Adipocyte (in vitro differentiated cells): Measurements from ENCODE around the gene SLCO3A1.

Experiments used
- DNase-seq: peaks from one replicate; pipeline ENCODE4 v3.0.0-alpha.2; 2015; ENCODE audit warnings: low read depth
- H3K27me3 ChIP-seq: replicated peaks from 2 replicates; pipeline ENCODE4 v1.7.0; 2013; ENCODE audit warnings: mild to moderate bottlenecking, low read length, moderate library complexity; ENCODE audit not compliant: control insufficient read depth, insufficient read depth
- H3K36me3 ChIP-seq: 2 replicates; pipeline ENCODE4 v1.7.0; 2013; ENCODE audit warnings: low read length, mild to moderate bottlenecking, moderate library complexity; ENCODE audit not compliant: control insufficient read depth, insufficient read depth, severe bottlenecking
- H3K4me1 ChIP-seq: 2 replicates; pipeline ENCODE4 v1.7.0; 2013; ENCODE audit warnings: mild to moderate bottlenecking, low read length, moderate library complexity; ENCODE audit not compliant: control insufficient read depth, insufficient read depth
- H3K4me3 ChIP-seq: 2 replicates; pipeline ENCODE4 v1.7.0; 2013; ENCODE audit warnings: mild to moderate bottlenecking, low read length, moderate library complexity
- H3K9ac ChIP-seq: 2 replicates; pipeline ENCODE4 v1.7.0; 2013; ENCODE audit warnings: mild to moderate bottlenecking, low read length, moderate library complexity
- H3K9me3 ChIP-seq: 2 replicates; pipeline ENCODE4 v1.7.0; 2013; ENCODE audit warnings: mild to moderate bottlenecking, low read length, moderate library complexity; ENCODE audit not compliant: control insufficient read depth

SLCO3A1 gene

DNA sequence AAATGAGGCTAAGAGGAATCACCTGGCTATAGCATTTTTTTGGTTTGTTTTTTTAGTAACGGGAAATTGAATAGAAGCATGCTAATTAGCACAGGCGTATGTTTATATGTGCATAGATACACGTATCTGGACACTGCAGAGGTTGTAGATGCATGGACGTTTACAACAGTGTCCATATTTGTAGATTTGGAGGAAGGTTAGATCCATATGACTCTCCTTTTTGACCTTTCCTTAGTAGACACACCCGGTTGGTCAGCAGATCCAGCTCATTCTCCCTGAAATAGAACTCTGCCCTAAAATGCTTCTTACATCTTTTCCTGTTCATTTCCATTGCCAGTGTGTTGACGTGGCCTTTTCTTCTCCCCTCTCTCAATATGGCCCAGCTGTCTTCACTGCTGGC, 60.1 kb downstream of the SLCO3A1 start:
- Histone ChIP-seq H3K4me1 (peaks cover 8% of the 10 kb centered on the region), H3K36me3 (no peaks in the 10 kb centered on the region), H3K9ac (no peak overlapping the region), H3K27me3 (no peaks in the 10 kb centered on the region), H3K4me3 (no peak overlapping the region), H3K9me3 (no peaks in the 10 kb centered on the region)
- no peak for DNase-seq

DNA sequence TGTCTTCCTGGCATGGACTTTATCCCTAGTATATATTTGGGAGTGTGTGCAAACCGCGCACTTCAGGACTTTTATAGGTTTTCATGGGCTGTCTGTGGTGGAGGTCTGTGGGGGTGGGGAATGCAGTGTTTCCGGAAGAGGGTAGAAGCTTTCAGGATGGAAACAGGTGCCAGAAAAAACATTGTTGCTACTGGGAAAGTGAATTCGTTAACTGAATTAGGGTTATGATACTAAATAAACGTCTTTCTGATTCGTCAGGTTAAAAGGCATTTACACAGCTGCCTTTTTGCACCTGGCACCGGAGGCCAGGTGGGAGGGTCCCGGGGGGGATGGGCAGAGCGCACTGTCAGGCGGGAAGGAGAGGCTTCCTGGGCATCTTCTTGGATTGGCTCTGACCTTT, 62.1 kb downstream of the SLCO3A1 start:
- no peak for DNase-seq
- Histone ChIP-seq H3K9me3 (no peaks in the 10 kb centered on the region), H3K4me3 (no peak overlapping the region), H3K36me3 (no peaks in the 10 kb centered on the region), H3K9ac (no peak overlapping the region), H3K4me1 (peaks cover 11% of the 10 kb centered on the region), H3K27me3 (no peaks in the 10 kb centered on the region)

DNA sequence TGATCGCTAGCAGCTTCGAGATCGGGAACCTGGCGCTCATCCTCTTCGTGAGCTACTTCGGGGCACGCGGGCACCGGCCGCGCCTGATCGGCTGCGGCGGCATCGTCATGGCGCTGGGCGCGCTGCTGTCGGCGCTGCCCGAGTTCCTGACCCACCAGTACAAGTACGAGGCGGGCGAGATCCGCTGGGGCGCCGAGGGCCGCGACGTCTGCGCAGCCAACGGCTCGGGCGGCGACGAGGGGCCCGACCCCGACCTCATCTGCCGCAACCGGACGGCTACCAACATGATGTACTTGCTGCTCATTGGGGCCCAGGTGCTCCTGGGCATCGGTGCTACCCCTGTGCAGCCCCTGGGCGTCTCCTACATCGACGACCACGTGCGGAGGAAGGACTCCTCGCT, 62.5 kb downstream of the SLCO3A1 start:
- no peak overlapping the region for H3K4me3 ChIP-seq
- peaks cover 12% of the 10 kb centered on the region for H3K4me1 ChIP-seq
- H3K27me3 ChIP-seq, result no peaks in the 10 kb centered on the region
- H3K9me3 ChIP-seq, result no peaks in the 10 kb centered on the region
- H3K36me3 ChIP-seq, result no peaks in the 10 kb centered on the region
- no peak overlapping the region for H3K9ac ChIP-seq
- no peak for DNase-seq

DNA sequence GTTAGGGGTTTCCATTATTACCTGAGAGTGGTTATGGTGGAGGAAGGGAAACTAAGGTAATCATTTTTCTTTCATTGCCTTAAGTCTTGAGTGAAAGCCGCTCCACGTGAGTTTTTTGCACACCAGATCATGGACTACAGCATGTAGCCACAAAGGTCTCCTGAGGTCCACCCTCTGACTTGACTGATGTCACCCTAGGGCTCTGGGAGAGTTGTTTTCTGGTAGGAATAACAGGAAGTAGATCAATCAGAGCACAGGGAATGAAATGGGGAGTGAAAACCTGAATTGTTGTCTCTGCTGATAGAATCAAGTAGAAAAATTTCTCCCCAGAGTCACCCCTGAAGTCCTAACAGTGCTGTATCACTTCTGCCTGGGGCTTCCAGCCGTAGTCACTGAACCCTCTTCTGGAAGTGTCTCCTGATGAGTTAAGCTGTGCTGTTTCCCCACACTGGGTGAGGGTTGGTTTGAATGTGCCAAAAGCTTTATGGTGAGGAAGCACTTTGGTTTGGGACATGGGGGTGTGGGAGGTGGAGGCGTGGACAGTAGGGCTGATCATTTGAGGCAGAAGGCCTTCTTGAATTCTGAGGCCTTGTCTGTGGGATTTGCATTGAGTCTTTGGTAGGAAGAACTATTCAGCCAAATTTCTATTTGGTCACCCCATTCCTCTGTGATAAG, 64.3 kb downstream of the SLCO3A1 start:
- Histone ChIP-seq H3K36me3 (no peaks in the 10 kb centered on the region), H3K27me3 (no peaks in the 10 kb centered on the region), H3K9me3 (no peaks in the 10 kb centered on the region), H3K4me3 (no peak overlapping the region), H3K9ac (no peak overlapping the region), H3K4me1 (peaks cover 30% of the 10 kb centered on the region)
- no peak for DNase-seq

DNA sequence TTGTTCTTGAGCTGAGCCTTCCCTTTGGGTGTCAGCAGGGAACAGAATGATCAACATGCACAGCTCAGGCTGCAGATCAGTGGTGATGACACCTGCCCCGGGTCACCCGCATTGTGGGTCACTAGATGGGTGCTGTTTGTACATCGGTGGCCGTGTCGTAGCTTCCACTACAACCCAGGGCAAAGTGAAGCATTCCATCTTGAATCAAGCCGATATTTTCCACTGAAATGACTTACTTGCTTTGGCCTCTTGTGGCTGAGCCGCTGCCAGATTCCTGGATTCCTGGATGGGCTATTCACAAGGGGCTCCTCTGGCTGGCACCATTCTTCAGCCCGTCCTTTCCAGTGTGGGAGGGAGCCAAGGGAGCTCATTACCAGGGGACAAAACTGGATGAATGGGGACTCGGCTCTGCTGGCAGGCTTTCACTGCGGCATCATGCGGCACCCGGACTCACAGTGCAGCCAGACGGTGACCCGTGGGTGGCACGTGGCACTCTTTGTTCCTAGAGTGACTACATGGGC, 65.6 kb downstream of the SLCO3A1 start:
- Histone ChIP-seq H3K9me3 (no peaks in the 10 kb centered on the region), H3K36me3 (no peaks in the 10 kb centered on the region), H3K27me3 (no peaks in the 10 kb centered on the region), H3K4me1 (peaks cover 31% of the 10 kb centered on the region), H3K4me3 (no peak overlapping the region), H3K9ac (no peak overlapping the region)
- DNase-seq, result no peak

DNA sequence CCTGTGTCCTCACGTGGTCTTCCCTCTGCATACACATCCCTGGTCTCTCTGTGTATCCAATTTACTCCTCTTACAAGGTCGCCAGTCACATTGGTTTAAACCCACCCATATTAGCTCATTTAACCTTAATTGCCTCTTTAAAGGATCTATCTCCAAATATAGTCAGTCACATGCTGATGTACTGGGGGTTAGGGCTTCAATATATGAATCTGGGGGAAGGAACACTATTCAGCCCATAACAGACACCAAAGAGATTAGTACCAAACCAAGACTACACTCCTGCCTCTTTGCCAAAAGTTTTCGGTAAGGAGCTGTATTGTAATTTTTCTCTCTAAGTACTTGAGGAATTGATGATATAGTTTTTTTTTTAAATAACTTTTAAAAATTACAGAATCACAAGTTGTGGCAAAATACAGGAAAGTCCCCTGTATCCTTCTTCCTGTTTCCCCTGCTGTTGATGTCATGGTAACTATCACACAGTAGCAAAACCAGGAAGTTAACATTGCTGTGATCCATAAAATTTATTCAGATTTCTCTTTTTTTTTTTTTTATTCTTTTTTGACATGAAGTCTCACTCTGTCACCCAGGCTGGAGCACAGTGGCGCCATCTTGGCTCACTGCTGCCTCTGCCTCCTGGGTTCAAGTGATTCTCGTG, 67.8 kb downstream of the SLCO3A1 start:
- Histone ChIP-seq H3K27me3 (no peaks in the 10 kb centered on the region), H3K4me3 (peak overlapping the region; percentile 48), H3K4me1 (peaks cover 35% of the 10 kb centered on the region), H3K9me3 (no peaks in the 10 kb centered on the region), H3K36me3 (no peaks in the 10 kb centered on the region), H3K9ac (peak overlapping the region; percentile 15)
- DNase-seq, result peak; percentile 20

DNA sequence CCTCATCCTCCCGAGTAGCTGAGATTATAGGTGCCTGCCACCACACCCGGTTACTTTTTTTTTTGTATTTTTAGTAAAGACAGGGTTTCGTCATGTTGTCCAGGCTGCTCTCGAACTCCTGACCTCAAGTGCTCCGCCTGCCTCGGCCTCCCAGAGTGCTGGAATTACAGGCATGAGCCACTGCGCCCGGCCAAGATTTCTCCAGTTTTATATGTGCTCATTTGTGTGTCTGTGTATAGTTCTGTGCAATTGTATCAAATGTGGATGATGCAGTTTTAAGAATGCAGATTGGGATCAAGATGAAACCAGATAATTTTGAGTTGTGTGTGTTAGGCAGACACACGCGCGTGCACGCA, 68.3 kb downstream of the SLCO3A1 start:
- no peak for DNase-seq
- no peaks in the 10 kb centered on the region for H3K36me3 ChIP-seq
- peak overlapping the region; percentile 47 for H3K9ac ChIP-seq
- peak overlapping the region; percentile 48 for H3K4me3 ChIP-seq
- H3K9me3 ChIP-seq, result no peaks in the 10 kb centered on the region
- peaks cover 40% of the 10 kb centered on the region for H3K4me1 ChIP-seq
- no peaks in the 10 kb centered on the region for H3K27me3 ChIP-seq

DNA sequence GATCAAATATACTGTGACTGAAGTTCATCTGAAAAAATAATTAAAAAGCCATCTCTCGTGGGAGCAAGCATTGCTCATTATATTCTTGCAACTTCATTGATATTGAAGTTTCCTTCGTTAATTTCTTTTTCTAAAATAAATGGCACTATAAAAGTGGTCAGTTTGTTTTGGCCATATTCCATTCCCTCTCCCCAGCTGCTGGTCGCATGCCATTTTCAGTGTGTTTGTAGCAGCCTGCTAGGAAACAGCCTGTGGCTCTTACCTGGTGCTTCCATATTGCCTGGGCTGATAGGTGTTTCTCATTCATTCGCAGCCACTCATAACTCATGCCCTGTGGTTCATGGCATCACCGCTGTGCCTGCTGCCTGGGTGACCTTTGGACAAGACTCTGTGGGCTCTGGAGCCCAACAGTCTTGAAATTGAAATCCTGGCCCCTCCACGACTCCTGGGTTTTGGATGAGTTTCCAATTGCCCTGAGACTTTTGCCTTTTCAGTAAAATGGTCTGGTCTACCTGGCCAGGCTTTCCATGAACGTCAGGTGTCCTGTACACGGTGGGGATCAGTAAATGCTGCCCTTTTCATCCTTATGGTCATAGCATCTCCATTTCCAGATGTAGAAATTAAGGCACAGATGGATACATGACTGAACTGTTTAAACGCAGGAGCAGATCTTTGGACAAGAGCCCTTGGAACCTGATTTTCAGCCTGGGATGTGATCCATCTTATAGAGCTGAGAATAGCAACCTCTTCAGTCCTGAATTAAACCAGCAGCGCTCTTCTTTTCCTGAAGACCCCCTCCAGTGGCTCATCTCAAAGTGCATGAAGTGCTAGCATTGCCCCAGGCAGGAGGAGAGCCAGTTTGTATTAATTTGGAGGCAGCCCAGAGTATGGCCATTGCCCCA, 69.4 kb downstream of the SLCO3A1 start:
- Histone ChIP-seq H3K36me3 (no peaks in the 10 kb centered on the region), H3K4me3 (peak overlapping the region; percentile 48), H3K9ac (peak overlapping the region; percentile 47), H3K9me3 (no peaks in the 10 kb centered on the region), H3K27me3 (no peaks in the 10 kb centered on the region), H3K4me1 (peaks cover 48% of the 10 kb centered on the region)
- DNase-seq, result no peak

DNA sequence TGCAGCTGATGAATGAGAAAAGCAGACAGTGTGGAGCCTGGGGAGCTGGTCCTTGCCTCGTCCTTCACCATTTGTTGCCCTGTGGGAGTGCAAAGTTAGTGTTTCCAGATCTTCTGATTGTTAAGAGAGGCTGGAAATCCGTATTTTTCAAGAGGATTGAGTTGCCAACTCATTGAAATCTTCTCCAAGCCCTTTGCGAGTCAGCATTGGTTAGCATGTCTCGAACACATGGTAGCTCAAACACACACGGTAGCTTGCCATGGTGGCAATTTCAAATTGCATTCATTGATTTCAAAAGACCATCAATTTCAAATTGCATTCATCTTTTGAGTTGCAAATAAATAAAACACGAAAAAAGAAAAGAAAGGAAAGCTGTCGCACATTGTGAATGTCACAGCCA, 70.7 kb downstream of the SLCO3A1 start:
- H3K27me3 ChIP-seq, result no peaks in the 10 kb centered on the region
- H3K9me3 ChIP-seq, result no peaks in the 10 kb centered on the region
- H3K4me3 ChIP-seq, result no peak overlapping the region
- no peak for DNase-seq
- peaks cover 55% of the 10 kb centered on the region for H3K4me1 ChIP-seq
- H3K9ac ChIP-seq, result no peak overlapping the region
- no peaks in the 10 kb centered on the region for H3K36me3 ChIP-seq

DNA sequence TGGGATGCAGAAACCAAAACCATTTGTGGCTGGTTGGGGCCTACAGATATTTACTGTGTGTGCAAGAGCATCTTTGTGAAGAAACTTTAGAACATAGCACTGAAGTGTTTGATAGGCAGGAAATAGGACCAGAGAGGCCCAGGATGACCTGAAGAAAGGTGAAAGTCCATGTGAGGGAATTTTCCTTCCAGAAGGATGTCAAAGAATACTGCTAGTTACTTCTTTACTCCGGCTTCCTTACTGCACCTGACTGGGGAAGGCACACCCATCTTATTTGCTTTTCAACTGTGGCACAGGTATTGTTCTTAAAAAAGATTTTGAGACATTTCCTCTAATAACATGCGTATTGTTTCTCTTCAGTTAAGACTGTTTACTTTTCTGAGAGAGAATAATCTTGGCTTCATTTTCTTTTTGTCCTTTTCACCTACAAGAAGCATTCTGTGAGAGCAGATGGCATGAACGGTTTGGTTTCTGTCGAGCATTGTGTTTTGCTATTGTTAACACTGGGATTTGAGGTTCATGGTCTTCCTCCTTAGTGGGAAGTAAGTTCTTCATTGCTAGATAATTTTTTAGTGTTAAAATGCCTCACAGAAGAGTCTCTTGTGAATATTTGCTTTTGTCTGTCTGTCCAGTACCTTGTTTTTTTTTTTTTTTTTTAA, 71.5 kb downstream of the SLCO3A1 start:
- Histone ChIP-seq H3K27me3 (no peaks in the 10 kb centered on the region), H3K9ac (no peak overlapping the region), H3K36me3 (no peaks in the 10 kb centered on the region), H3K9me3 (no peaks in the 10 kb centered on the region), H3K4me1 (peaks cover 60% of the 10 kb centered on the region), H3K4me3 (no peak overlapping the region)
- no peak for DNase-seq

DNA sequence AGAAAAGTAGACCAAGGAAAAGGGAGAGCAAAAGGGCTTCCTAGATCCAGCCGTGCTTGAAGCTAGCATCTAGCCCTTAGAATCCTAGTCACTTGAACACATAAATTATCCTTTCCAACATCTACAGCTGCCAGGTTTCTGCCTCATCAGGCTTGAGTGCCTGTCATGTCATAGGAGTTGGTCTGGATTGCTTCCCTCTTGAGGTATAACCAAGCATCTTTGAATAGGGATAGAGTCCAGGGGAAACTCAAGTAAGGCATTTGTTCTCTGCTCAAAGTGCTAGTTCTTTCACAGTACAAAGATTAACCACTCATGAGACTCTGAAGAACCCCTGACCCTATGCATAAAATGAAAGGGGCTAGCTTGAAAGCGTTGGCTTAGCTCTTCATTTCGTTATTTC, 72.3 kb downstream of the SLCO3A1 start:
- Histone ChIP-seq H3K27me3 (no peaks in the 10 kb centered on the region), H3K9me3 (no peaks in the 10 kb centered on the region), H3K4me1 (peaks cover 64% of the 10 kb centered on the region), H3K4me3 (no peak overlapping the region), H3K36me3 (no peaks in the 10 kb centered on the region), H3K9ac (no peak overlapping the region)
- no peak for DNase-seq
